NB4 (cell line): Measurements from ENCODE around the gene MZF1.

Experiments
- DNase-seq: peaks from one replicate; pipeline ENCODE4 v3.0.0; 2010; ENCODE audit warnings: low read depth
- H3K4me3 ChIP-seq: one replicate; pipeline ENCODE4 v1.5.1; 2011; ENCODE audit warnings: mild to moderate bottlenecking, low read depth, low read length, moderate library complexity
- MYC ChIP-seq: IDR thresholded peaks from 2 replicates; pipeline ENCODE4 v1.6.1; 2011; ENCODE audit warnings: low read depth, low read length
- POLR2A ChIP-seq: IDR thresholded peaks from 2 replicates; pipeline ENCODE4 v1.6.1; 2011; ENCODE audit warnings: mild to moderate bottlenecking; ENCODE audit not compliant: insufficient read length; ENCODE audit errors: extremely low read depth
- TF ChIP-seq, protein P1 (sequence below): IDR thresholded peaks from 2 replicates; pipeline ENCODE4 v1.6.1; 2011; ENCODE audit warnings: low read depth, low read length
- TF ChIP-seq, protein P2 (sequence below): IDR thresholded peaks from one replicate; pipeline ENCODE4 v1.5.1; 2012; ENCODE audit warnings: low read depth, low read length

Gene MZF1

DNA sequence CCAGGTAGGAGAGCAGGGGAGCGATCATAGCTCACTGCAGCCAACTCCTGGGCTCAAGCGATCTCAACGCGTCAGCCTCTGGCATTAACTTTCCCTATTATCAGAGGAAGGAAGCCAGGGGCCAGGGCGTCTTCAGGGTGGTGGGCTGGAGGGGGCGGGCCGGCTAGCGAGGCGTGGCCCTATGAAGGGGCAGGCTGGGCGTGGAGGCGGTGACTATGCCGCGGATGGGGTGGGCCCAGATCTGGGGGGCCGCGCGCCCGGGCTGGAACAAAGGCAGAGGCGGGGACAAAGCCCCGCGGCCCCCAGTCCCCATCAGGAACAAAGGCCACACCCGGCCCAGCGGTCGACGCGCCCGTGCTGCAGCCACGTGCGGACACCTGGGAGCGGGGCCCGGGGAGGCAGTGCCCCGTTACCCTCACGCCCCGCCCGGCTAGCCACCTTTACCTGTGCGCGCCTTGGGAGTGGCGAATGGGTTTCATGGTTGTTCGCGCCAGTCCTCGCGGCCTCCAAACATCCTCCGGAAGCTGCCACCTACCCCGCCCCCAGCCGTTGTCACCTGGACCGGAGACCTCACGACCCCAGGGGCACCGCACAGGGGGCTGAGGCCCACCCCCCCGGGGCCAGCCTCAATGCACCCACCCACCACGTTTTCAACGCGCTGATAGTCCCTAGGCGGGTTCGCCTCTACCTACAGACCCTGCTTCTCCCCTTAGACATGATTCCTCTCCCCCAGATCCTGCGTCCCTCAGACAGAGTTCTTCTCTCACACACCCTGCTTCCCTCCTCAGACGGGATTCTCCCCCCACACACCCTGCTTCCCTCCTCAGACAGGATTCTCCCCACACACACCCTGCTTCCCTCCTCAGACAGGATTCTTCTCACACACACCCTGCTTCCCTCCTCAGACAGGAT is 34.6 kb downstream of the MZF1 start:
- H3K4me3 ChIP-seq, result no peak overlapping the region
- TF ChIP-seq, protein P1, sequence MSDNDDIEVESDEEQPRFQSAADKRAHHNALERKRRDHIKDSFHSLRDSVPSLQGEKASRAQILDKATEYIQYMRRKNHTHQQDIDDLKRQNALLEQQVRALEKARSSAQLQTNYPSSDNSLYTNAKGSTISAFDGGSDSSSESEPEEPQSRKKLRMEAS, result no peak
- TF ChIP-seq POLR2A (no peak), MYC (no peak)
- TF ChIP-seq, protein P2, sequence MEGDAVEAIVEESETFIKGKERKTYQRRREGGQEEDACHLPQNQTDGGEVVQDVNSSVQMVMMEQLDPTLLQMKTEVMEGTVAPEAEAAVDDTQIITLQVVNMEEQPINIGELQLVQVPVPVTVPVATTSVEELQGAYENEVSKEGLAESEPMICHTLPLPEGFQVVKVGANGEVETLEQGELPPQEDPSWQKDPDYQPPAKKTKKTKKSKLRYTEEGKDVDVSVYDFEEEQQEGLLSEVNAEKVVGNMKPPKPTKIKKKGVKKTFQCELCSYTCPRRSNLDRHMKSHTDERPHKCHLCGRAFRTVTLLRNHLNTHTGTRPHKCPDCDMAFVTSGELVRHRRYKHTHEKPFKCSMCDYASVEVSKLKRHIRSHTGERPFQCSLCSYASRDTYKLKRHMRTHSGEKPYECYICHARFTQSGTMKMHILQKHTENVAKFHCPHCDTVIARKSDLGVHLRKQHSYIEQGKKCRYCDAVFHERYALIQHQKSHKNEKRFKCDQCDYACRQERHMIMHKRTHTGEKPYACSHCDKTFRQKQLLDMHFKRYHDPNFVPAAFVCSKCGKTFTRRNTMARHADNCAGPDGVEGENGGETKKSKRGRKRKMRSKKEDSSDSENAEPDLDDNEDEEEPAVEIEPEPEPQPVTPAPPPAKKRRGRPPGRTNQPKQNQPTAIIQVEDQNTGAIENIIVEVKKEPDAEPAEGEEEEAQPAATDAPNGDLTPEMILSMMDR, result no peak

DNA sequence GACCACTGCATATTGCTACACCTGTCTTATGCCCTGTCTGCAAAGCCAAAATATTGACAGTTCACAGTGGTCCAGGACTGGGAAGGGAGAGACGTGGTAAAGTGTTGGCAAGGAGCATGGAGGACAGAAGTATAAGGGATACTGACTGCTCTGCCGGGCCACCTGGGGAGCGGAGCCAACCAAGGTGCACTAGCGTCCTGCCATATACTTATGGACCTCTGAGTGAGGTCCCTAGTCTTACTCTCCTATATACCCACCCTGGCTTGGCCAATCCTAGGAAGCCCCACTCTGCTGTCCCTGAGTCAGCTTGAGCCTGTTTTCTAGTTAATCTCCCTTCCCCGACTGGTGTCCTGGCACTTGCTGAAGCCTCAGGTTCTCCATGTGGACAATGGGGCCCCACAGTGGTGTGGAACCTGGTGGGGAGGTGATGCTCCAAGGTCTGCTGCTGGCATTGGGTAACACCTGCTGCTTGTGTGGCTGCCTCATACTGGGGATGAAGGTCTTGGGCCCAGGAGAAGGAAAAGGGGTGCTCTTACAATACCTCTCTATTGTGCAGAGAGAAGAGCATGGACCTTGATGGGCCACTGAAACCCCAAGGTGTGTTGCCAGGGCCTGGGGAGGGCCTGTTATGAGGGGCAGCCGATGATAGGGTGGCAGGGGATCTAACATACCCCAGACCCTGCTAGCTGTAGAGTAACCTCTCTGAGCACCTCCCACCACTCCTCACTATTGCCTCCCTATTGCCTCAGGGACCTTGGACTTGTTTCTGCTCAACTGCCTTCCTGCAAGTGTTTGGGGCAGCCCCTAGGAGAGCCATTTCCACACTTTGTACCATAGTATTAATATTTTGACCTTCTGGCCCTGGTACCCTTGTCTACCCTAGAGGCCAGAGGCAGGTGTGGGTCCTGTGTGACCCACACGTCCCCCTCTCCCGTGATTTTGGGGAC is 36.0 kb downstream of the MZF1 start:
- no peak overlapping the region for H3K4me3 ChIP-seq
- TF ChIP-seq, protein P1, result no peak
- TF ChIP-seq POLR2A, result no peak
- no peak for TF ChIP-seq MYC
- TF ChIP-seq, protein P2, result no peak
- DNase-seq, result no peak

More for the DNA sequence above, 34.6 kb downstream of the MZF1 start:
- DNase-seq, result no peak

DNA sequence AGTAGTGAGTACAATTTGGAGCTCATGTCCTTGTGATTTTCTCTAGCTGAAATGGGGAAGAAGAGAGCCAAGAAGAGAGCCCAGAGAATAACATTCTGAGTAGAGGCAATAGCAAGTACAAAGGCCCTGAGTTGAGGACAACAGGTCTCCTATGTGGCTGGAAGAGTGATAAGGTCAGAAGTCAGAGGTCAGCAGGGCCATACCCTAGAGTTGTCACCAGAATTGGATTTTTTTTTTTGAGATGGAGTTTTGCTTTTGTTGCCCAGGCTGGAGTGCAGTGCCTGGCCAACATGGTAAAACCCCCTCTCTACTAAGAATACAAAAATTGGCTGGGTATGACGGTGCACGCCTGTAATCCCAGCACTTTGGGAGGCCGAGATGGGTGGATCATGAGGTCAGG is 37.3 kb downstream of the MZF1 start:
- DNase-seq, result no peak
- H3K4me3 ChIP-seq, result no peak overlapping the region
- TF ChIP-seq, protein P1, result no peak
- TF ChIP-seq POLR2A, result no peak
- TF ChIP-seq, protein P2, result no peak
- TF ChIP-seq MYC, result no peak

DNA sequence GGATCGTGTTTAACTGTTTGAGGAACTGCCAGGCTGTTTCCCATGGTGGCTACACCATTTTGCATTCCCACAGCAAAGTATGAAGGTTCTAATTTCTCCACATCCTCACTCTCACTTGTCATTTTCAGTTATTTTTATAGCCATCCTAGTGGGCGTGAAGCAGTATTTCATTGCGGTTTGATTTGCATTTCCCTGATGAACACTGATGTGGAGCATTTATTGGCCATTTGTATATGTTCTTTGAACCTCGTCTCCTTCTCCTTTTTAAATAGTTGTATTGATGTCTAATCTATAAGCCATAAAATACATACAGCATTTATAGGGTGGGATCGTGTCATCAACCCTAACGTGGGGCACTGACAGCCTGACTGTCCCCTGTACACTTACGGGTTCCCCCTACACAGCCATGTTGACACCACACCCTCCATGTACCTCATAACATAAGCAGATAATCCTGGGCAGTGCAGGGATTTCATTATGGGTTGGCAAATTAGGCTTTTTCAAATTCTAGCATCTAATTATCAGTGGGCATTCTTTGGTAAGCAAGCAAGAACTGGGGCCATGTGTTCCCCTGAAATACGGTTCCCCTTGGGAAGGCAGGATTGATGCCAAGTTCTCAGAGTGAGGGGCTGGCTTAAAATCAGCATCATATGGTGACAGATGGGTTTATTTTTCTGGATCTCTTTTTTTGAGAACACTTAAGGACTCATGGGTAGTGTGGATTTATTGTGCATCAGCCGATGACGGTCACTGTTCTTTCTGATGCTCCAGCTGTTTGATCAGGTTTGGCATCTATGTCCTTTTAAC is 41.9 kb downstream of the MZF1 start:
- no peak for DNase-seq
- H3K4me3 ChIP-seq, result no peak overlapping the region
- TF ChIP-seq MYC (no peak), POLR2A (no peak)
- TF ChIP-seq, protein P2, result no peak
- TF ChIP-seq, protein P1, result no peak

DNA sequence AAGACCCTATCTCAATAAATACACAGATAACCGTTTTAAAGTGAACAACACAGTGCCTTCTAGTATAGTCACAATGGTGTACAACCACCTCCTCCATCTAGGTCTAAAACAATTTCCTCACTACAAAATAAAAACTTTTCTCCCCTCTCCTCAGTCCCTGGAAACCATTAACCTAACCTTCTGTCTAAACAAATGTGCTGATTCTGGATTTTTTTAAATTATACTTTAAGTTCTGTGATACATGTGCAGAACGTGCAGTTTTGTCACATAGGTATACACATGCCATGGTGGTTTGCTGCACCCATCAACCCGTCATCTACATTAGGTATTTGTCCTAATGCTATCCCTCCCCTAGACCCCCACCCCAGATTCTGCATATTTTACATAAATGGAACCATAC is 43.7 kb downstream of the MZF1 start:
- TF ChIP-seq POLR2A (no peak), MYC (no peak)
- TF ChIP-seq, protein P2, result no peak
- TF ChIP-seq, protein P1, result no peak
- H3K4me3 ChIP-seq, result no peak overlapping the region
- no peak for DNase-seq
